GM23338 (cell line): ENCODE measurements around the gene OR13D1. TPM values are rescaled to one million over a fixed set of nuclear protein-coding genes. Genes with fewer than 3 reads are reported as not detected.
A peak's percentile ranks its signal among the peaks of the same experiment; 100 is the strongest.

Experiments
- ATAC-seq: fragments of 200-7000 bp; cut with Tn5 transposase; 3 replicates; pipeline ENCODE4 v1.9.1; 2020
- DNase-seq: peaks from one replicate; pipeline ENCODE4 v3.0.0-alpha.2; 2015; ENCODE audit warnings: low spot score
- H2AFZ ChIP-seq: fragments of 200-600 bp; sonication (generic); 2 replicates; pipeline ENCODE4 v1.8.0; 2016; ENCODE audit warnings: antibody characterized with exemption, mild to moderate bottlenecking, moderate library complexity
- H3F3A ChIP-seq: fragments of 200-600 bp; sonication (generic); replicated peaks from 2 replicates; pipeline ENCODE4 v1.8.0; 2017; ENCODE audit warnings: antibody characterized with exemption, mixed run types, low read depth
- H3K27ac ChIP-seq: fragments of 200-600 bp; sonication (generic); 2 replicates; pipeline ENCODE4 v1.6.1; 2016; ENCODE audit warnings: low read depth
- H3K27me3 ChIP-seq: fragments of 200-600 bp; sonication (generic); 2 replicates; pipeline ENCODE4 v1.8.0; 2016; ENCODE audit warnings: mild to moderate bottlenecking, mixed run types, moderate library complexity; ENCODE audit not compliant: insufficient read depth
- H3K36me3 ChIP-seq: fragments of 200-600 bp; sonication (generic); 2 replicates; pipeline ENCODE4 v1.8.0; 2016; ENCODE audit warnings: mild to moderate bottlenecking; ENCODE audit not compliant: insufficient read depth
- H3K4me1 ChIP-seq: fragments of 200-600 bp; sonication (generic); 2 replicates; pipeline ENCODE4 v1.8.0; 2016; ENCODE audit warnings: mild to moderate bottlenecking, moderate library complexity; ENCODE audit not compliant: insufficient read depth
- H3K4me2 ChIP-seq: fragments of 200-600 bp; sonication (generic); 2 replicates; pipeline ENCODE4 v1.7.1; 2017; ENCODE audit warnings: mixed run types
- H3K4me3 ChIP-seq: fragments of 200-600 bp; sonication (generic); 2 replicates; pipeline ENCODE4 v1.6.1; 2016; ENCODE audit warnings: mixed run types
- H3K79me2 ChIP-seq: fragments of 200-600 bp; sonication (generic); replicated peaks from 2 replicates; pipeline ENCODE4 v1.8.0; 2017; ENCODE audit warnings: mild to moderate bottlenecking; ENCODE audit not compliant: insufficient read depth
- H3K9me2 ChIP-seq: fragments of 200-600 bp; sonication (generic); 2 replicates; pipeline ENCODE4 v1.8.0; 2017; ENCODE audit not compliant: insufficient read depth
- H4K20me1 ChIP-seq: fragments of 200-600 bp; sonication (generic); replicated peaks from 2 replicates; pipeline ENCODE4 v1.8.0; 2017; ENCODE audit warnings: mild to moderate bottlenecking; ENCODE audit not compliant: insufficient read depth
- H3K27ac Mint-ChIP-seq: 2 replicates; pipeline ENCODE4 v1.8.0; 2020; ENCODE audit warnings: inconsistent platforms, mild to moderate bottlenecking, moderate library complexity, mixed read lengths
- H3K27me3 Mint-ChIP-seq: 3 replicates; pipeline ENCODE4 v1.8.0; 2022; ENCODE audit warnings: low read depth, mild to moderate bottlenecking, moderate library complexity, mixed read lengths, inconsistent platforms; ENCODE audit not compliant: insufficient read depth, poor library complexity
- H3K36me3 Mint-ChIP-seq: 3 replicates; pipeline ENCODE4 v1.8.0; 2021; ENCODE audit warnings: low read depth, mild to moderate bottlenecking, inconsistent platforms, moderate library complexity, mixed read lengths
- H3K4me1 Mint-ChIP-seq: 3 replicates; pipeline ENCODE4 v1.8.0; 2020; ENCODE audit warnings: mild to moderate bottlenecking, inconsistent platforms, mixed read lengths
- H3K4me3 Mint-ChIP-seq: 3 replicates; pipeline ENCODE4 v1.8.0; 2021; ENCODE audit warnings: moderate library complexity, mild to moderate bottlenecking, inconsistent platforms, mixed read lengths
- H3K9me3 Mint-ChIP-seq: 3 replicates; pipeline ENCODE4 v1.8.0; 2020; ENCODE audit warnings: moderate library complexity, mild to moderate bottlenecking, inconsistent platforms, mixed read lengths
- CREB1 ChIP-seq: fragments of 250-450 bp; sonication (Bioruptor Pico); IDR thresholded peaks from 2 replicates; pipeline ENCODE4 v1.5.0; 2020; ENCODE audit warnings: low read depth, mild to moderate bottlenecking, moderate library complexity
- CTCF ChIP-seq, 2 experiments: fragments of 200-600 bp in 1 of 2; sonication (generic) in 1 of 2; conservative IDR thresholded peaks; 2 replicates each; pipeline versions ENCODE4 v1.5.1 to v1.6.1; 2016 to 2017; ENCODE audit warnings: antibody characterized with exemption in 2 of 2, low read depth in 2 of 2, mild to moderate bottlenecking in 2 of 2, moderate library complexity in 1 of 2
- ETS1 ChIP-seq: IDR thresholded peaks from 2 replicates; pipeline ENCODE4 v1.6.1; 2016; ENCODE audit warnings: antibody characterized with exemption
- NANOG ChIP-seq: IDR thresholded peaks from 2 replicates; pipeline ENCODE4 v1.6.1; 2016; ENCODE audit warnings: antibody characterized with exemption, borderline replicate concordance
- POLR2AphosphoS5 ChIP-seq: IDR thresholded peaks from 2 replicates; pipeline ENCODE4 v1.6.1; 2016; ENCODE audit warnings: antibody characterized with exemption, low read depth
- REST ChIP-seq: IDR thresholded peaks from one replicate; pipeline ENCODE4 v1.6.1; 2018; ENCODE audit warnings: antibody characterized with exemption; ENCODE audit not compliant: unreplicated experiment
- STAT1 ChIP-seq: IDR thresholded peaks from one replicate; pipeline ENCODE4 v1.6.1; 2016; ENCODE audit warnings: antibody characterized with exemption; ENCODE audit not compliant: unreplicated experiment
- ZNF114 ChIP-seq: fragments of 250-450 bp; sonication (Bioruptor Pico); IDR thresholded peaks from 2 replicates; pipeline ENCODE4 v1.5.0; 2020; ENCODE audit warnings: mild to moderate bottlenecking, moderate library complexity
- ZNF331 ChIP-seq: fragments of 250-450 bp; sonication (Bioruptor Pico); IDR thresholded peaks from 2 replicates; pipeline ENCODE4 v1.5.0; 2020; ENCODE audit warnings: low read depth, mild to moderate bottlenecking, moderate library complexity
- polyA plus RNA-seq: library from polyadenylated mRNA; unstranded; fragments of >200 nt; fragmentation: Nextera tagmentation; extraction: Ambion mirVana; gene quantifications from 2 replicates; pipeline ENCODE4 v1.2.1, GENCODE V29; 2016
- total RNA-seq: library from RNA; depleted of rRNA; stranded (reverse); fragments of >200 nt; shearing (Covaris generic); gene quantifications from 2 replicates; pipeline ENCODE4 v1.2.3, GENCODE V29; 2014; rRNA removed

Gene OR13D1
- total and polyA plus RNA-seq, 2 experiments from 2014 or later = not detected

- TF ChIP-seq ETS1 (no peak), STAT1 (no peak), ZNF331 (no peak), REST (no peak), CREB1 (CRISPR knock-in tag) (no peak), ZNF114 (CRISPR knock-in tag) (no peak), POLR2AphosphoS5 (no peak)
Measured at GRCh38 chr9:104740621-104741020, 46.3 kb downstream of the OR13D1 start (continued).

GRCh38 chr9:104743376-104743985 is 49.2 kb downstream of the OR13D1 start:
- Mint-ChIP-seq H3K27me3 (peaks cover 4% of the 10 kb centered on the region), H3K36me3 (no peaks in the 10 kb centered on the region), H3K4me3 (no peak overlapping the region), H3K9me3 (no peaks in the 10 kb centered on the region), H3K27ac (no peak overlapping the region), H3K4me1 (peaks cover 7% of the 10 kb centered on the region; the same call in 2 of the 3 replicates)
- no peak overlapping the region for H3K4me2 ChIP-seq
- H3K27ac ChIP-seq = no peak overlapping the region
- no peaks in the 10 kb centered on the region for H4K20me1 ChIP-seq
- DNase-seq (peak; percentile 67), ATAC-seq (no peak; the same call in 2 of the 3 replicates)
- no peaks in the 10 kb centered on the region for H3K79me2 ChIP-seq
- no peaks in the 10 kb centered on the region for H3K36me3 ChIP-seq
- TF ChIP-seq CTCF (conservative IDR thresholded peaks at IDR 0.05; ENCODE audit: low read depth in 2 of 2) = peak; percentile 80 to 91
- TF ChIP-seq NANOG = no peak
- H3K27me3 ChIP-seq = peaks cover 1% of the 10 kb centered on the region; the same call in 1 of the 2 replicates
- no peak overlapping the region for H3K4me3 ChIP-seq
- no peaks in the 10 kb centered on the region for H3K9me2 ChIP-seq
- no peaks in the 10 kb centered on the region for H3F3A ChIP-seq
- peaks cover 3% of the 10 kb centered on the region; the same call in 1 of the 2 replicates for H3K4me1 ChIP-seq
- H2AFZ ChIP-seq = no peak overlapping the region

Other genes with a start within 250 kb of the OR13D1 start
- gene OR13F1, start 190.3 kb upstream of the OR13D1 start, total RNA-seq = not detected in 2 replicates
- gene OR13F1, start 190.3 kb upstream of the OR13D1 start, polyA plus RNA-seq = not detected in 2 replicates
- gene OR13C4, start 167.3 kb upstream of the OR13D1 start, total RNA-seq = not detected in 2 replicates
- gene OR13C4, start 167.3 kb upstream of the OR13D1 start, polyA plus RNA-seq = not detected in 2 replicates
- gene OR13C3, start 157.7 kb upstream of the OR13D1 start, total RNA-seq = not detected in 2 replicates
- gene OR13C3, start 157.7 kb upstream of the OR13D1 start, polyA plus RNA-seq = not detected in 2 replicates
- not detected in 2 replicates for gene OR13C8, start 125.3 kb upstream of the OR13D1 start, total RNA-seq
- gene OR13C8, start 125.3 kb upstream of the OR13D1 start, polyA plus RNA-seq = not detected in 2 replicates
- not detected in 2 replicates for gene OR13C5, start 95.1 kb upstream of the OR13D1 start, total RNA-seq
- gene OR13C5, start 95.1 kb upstream of the OR13D1 start, polyA plus RNA-seq = not detected in 2 replicates
- not detected in 2 replicates for gene OR13C2, start 88.9 kb upstream of the OR13D1 start, total RNA-seq
- gene OR13C2, start 88.9 kb upstream of the OR13D1 start, polyA plus RNA-seq = not detected in 2 replicates
- not detected in 2 replicates for gene OR13C9, start 76.3 kb upstream of the OR13D1 start, total RNA-seq
- not detected in 2 replicates for gene OR13C9, start 76.3 kb upstream of the OR13D1 start, polyA plus RNA-seq
- 9.6 and 12.7 TPM in 2 replicates for gene NIPSNAP3A, start 53.2 kb downstream of the OR13D1 start, total RNA-seq
- gene NIPSNAP3A, start 53.2 kb downstream of the OR13D1 start, polyA plus RNA-seq = 11.1 and 13.0 TPM in 2 replicates
- gene NIPSNAP3B, start 69.6 kb downstream of the OR13D1 start, total RNA-seq = 0.47 and 0.63 TPM in 2 replicates
- gene NIPSNAP3B, start 69.6 kb downstream of the OR13D1 start, polyA plus RNA-seq = 1.0 and 1.4 TPM in 2 replicates
- gene ABCA1, start 233.6 kb downstream of the OR13D1 start, total RNA-seq = 2.8 and 2.9 TPM in 2 replicates
- gene ABCA1, start 233.6 kb downstream of the OR13D1 start, polyA plus RNA-seq = 1.1 and 1.4 TPM in 2 replicates